ENCODE results near the gene ZNF425.
"Not testable (repeated sequence)": the region's sequence is repeated elsewhere in the genome, so short reads cannot be mapped to it uniquely, and the experiment has no call there.

The ZNF425 gene

GRCh38 chr7:149125863-149126661, at the start of gene ZNF425:
Gene ZNF425 (minus strand): TSS chr7:149126324. CDS start chr7:149126213, 111 bp downstream.
- peak; percentile 71 for DNase-seq

- DNase-seq = no peak
Measured at GRCh38 chr7:149175150-149175549, 49.0 kb upstream of the ZNF425 start.

GRCh38 chr7:149172534-149172920, 46.4 kb upstream of the ZNF425 start:
- DNase-seq = no peak

GRCh38 chr7:149171892-149172533, 45.9 kb upstream of the ZNF425 start:
- DNase-seq = peak; percentile 52

GRCh38 chr7:149166630-149167352, 40.7 kb upstream of the ZNF425 start:
- no peak for DNase-seq

- no peak for DNase-seq
Measured at GRCh38 chr7:149166142-149166541, 40.0 kb upstream of the ZNF425 start.

- no peak for DNase-seq
Measured at GRCh38 chr7:149161241-149161848, 35.2 kb upstream of the ZNF425 start.

GRCh38 chr7:149156898-149157297, 30.8 kb upstream of the ZNF425 start:
- DNase-seq = no peak

GRCh38 chr7:149154056-149154455, 27.9 kb upstream of the ZNF425 start:
- no peak for DNase-seq

- no peak for DNase-seq
Measured at GRCh38 chr7:149153346-149153745, 27.2 kb upstream of the ZNF425 start.

- no peak for DNase-seq
Measured at GRCh38 chr7:149150981-149151380, 24.9 kb upstream of the ZNF425 start.

- DNase-seq = peak; percentile 37
Measured at GRCh38 chr7:149147752-149148653, 21.9 kb upstream of the ZNF425 start.

- DNase-seq = peak; percentile 69
Measured at GRCh38 chr7:149147072-149147751, 21.1 kb upstream of the ZNF425 start, which contains the start of gene ZNF398. Gene ZNF398 (plus strand): TSS chr7:149147453. CDS start chr7:149147743, 290 bp downstream.

GRCh38 chr7:149145031-149145845, 19.1 kb upstream of the ZNF425 start:
- no peak for DNase-seq

GRCh38 chr7:149144436-149144922, 18.4 kb upstream of the ZNF425 start:
- DNase-seq = not testable (repeated sequence)

GRCh38 chr7:149141893-149142292, 15.8 kb upstream of the ZNF425 start:
- no peak for DNase-seq

GRCh38 chr7:149140831-149141230, 14.7 kb upstream of the ZNF425 start:
- DNase-seq = no peak

GRCh38 chr7:149136118-149136517, 10.0 kb upstream of the ZNF425 start:
- no peak for DNase-seq

GRCh38 chr7:149133028-149133710, 7.0 kb upstream of the ZNF425 start:
- no peak for DNase-seq
